GM21515 (cell line): Measurements from ENCODE around the gene KCNN1.
"Not testable (repeated sequence)": the region's sequence is repeated elsewhere in the genome, so short reads cannot be mapped to it uniquely, and the experiment has no call there.

Source experiments
- ATAC-seq: cut with Tn5 transposase; IDR thresholded peaks from one replicate; pipeline ENCODE4 v1.9.1; 2021; ENCODE audit not compliant: unreplicated experiment

Gene KCNN1

GRCh38 chr19:17966550-17967256, at the start of gene KCNN1:
TSS of gene KCNN1 (plus strand) at chr19:17967107. CDS start at chr19:17973889, 6,782 bp downstream.
- no peak for ATAC-seq

GRCh38 chr19:17918151-17918550, 48.8 kb upstream of the KCNN1 start:
- ATAC-seq: not testable (repeated sequence)

GRCh38 chr19:17919122-17919521, 47.8 kb upstream of the KCNN1 start:
- ATAC-seq: not testable (repeated sequence)

GRCh38 chr19:17920527-17920926, 46.4 kb upstream of the KCNN1 start:
- ATAC-seq: no peak

- ATAC-seq: no peak
Measured at GRCh38 chr19:17922138-17922537, 44.8 kb upstream of the KCNN1 start.

GRCh38 chr19:17926044-17926443, 40.9 kb upstream of the KCNN1 start:
- no peak for ATAC-seq

GRCh38 chr19:17929056-17929455, 37.9 kb upstream of the KCNN1 start:
- ATAC-seq: no peak

- no peak for ATAC-seq
Measured at GRCh38 chr19:17931532-17932191, 35.2 kb upstream of the KCNN1 start.

- ATAC-seq: peak; percentile 71
Measured at GRCh38 chr19:17932485-17933338, 34.2 kb upstream of the KCNN1 start, which contains the start of gene CCDC124. TSS of gene CCDC124 (plus strand) at chr19:17933015. CDS start at chr19:17936421, 3,406 bp downstream.

GRCh38 chr19:17933414-17934129, 33.3 kb upstream of the KCNN1 start:
- ATAC-seq: no peak

- no peak for ATAC-seq
Measured at GRCh38 chr19:17936379-17936778, 30.5 kb upstream of the KCNN1 start.

- no peak for ATAC-seq
Measured at GRCh38 chr19:17937371-17937900, 29.5 kb upstream of the KCNN1 start.

- no peak for ATAC-seq
Measured at GRCh38 chr19:17938092-17938845, 28.6 kb upstream of the KCNN1 start.

GRCh38 chr19:17942181-17942580, 24.7 kb upstream of the KCNN1 start:
- no peak for ATAC-seq

- ATAC-seq: no peak
Measured at GRCh38 chr19:17942582-17943273, 24.2 kb upstream of the KCNN1 start.

- ATAC-seq: no peak
Measured at GRCh38 chr19:17943274-17944221, 23.4 kb upstream of the KCNN1 start.

GRCh38 chr19:17944301-17944700, 22.6 kb upstream of the KCNN1 start:
- ATAC-seq: no peak
